H1 (cell line): ENCODE results near the gene VIPAS39. TPM values are rescaled to one million over a fixed set of nuclear protein-coding genes. Genes with fewer than 3 reads are reported as not detected.

ENCODE experiments used
- CTBP2 ChIP-seq: IDR thresholded peaks from 2 replicates; pipeline ENCODE4 v1.7.0; 2011; ENCODE audit warnings: borderline replicate concordance, mild to moderate bottlenecking, moderate library complexity, mixed read lengths, low read length; ENCODE audit not compliant: insufficient read depth, insufficient read length
- EZH2 ChIP-seq: fragments of 200-600 bp; sonication (generic); IDR thresholded peaks from 2 replicates; pipeline ENCODE4 v1.7.1; 2012; ENCODE audit warnings: low read depth, mild to moderate bottlenecking, moderate library complexity, low read length, inconsistent platforms; ENCODE audit not compliant: severe bottlenecking
- polyA plus RNA-seq, 7 experiments: library from polyadenylated mRNA; depleted of rRNA in 3 of 7; stranded (reverse) in 5 of 7; unstranded in 2 of 7; fragments of >200 nt in 5 of 7; fragments of 200-250 nt in 2 of 7; gene quantifications; 1 replicate in 5 of 7; 2 replicates in 1 of 7; 4 replicates in 1 of 7; pipeline versions ENCODE4 v1.2.1 to v1.2.3, GENCODE V29; 2011 to 2013; ENCODE audit warnings: missing spikeins in 2 of 7, mixed read lengths in 2 of 7
- total RNA-seq: library from RNA; stranded (reverse); fragmentation: NEBNext Ultra II Directional; extraction: Animal tissue kit (Norgen Biotek cat#: 25700); gene quantifications from 2 replicates; pipeline ENCODE4 v1.2.1, GENCODE V29; 2021
- TF ChIP-seq, protein P1 (sequence below): IDR thresholded peaks from 2 replicates; pipeline ENCODE4 v1.6.1; 2011; ENCODE audit warnings: low read depth, mild to moderate bottlenecking, low read length; ENCODE audit not compliant: insufficient read depth
- TF ChIP-seq, protein P2 (sequence below): IDR thresholded peaks from 2 replicates; pipeline ENCODE4 v1.6.1; 2012; ENCODE audit warnings: low read length, inconsistent platforms

Gene VIPAS39
- total and polyA plus RNA-seq, 2 of the 8 experiments (the other 6 are each of a cell fraction or from before 2014, with no cell fraction given): 19.6 to 20.6 TPM

DNA sequence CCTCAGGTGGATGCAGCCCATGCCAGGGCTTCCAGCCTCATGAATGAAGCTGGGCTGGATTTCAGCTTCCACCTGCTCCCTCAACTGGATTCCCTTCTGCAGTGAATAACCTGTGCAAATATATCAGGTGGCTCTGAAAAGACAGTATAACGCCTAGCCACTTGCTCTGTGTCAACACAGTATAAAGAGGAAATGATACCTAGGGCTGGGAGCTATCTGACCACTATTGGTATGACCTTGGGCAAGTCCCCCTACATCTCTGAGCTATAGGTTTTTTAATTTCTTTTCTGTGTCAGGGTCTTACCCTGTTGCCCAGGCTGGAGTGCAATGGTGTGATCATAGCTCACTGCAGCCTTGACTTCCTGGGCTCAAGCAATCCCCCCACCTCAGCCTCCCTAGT, 21.4 kb upstream of the VIPAS39 start (continued):
- TF ChIP-seq CTBP2 (no peak), EZH2 (no peak)
- TF ChIP-seq, protein P1, sequence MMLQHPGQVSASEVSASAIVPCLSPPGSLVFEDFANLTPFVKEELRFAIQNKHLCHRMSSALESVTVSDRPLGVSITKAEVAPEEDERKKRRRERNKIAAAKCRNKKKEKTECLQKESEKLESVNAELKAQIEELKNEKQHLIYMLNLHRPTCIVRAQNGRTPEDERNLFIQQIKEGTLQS: no peak
- TF ChIP-seq, protein P2, sequence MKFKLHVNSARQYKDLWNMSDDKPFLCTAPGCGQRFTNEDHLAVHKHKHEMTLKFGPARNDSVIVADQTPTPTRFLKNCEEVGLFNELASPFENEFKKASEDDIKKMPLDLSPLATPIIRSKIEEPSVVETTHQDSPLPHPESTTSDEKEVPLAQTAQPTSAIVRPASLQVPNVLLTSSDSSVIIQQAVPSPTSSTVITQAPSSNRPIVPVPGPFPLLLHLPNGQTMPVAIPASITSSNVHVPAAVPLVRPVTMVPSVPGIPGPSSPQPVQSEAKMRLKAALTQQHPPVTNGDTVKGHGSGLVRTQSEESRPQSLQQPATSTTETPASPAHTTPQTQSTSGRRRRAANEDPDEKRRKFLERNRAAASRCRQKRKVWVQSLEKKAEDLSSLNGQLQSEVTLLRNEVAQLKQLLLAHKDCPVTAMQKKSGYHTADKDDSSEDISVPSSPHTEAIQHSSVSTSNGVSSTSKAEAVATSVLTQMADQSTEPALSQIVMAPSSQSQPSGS: no peak
- TF ChIP-seq, all 59 proteins: peak for 0
